NCI-H510A (cell line): ENCODE results near the gene UTP14A.
A peak's percentile ranks its signal among the peaks of the same experiment; 100 is the strongest.

ENCODE experiments used
- DNase-seq: peaks from one replicate; lab custom pipeline; 2025; lab: John Stamatoyannopoulos, UW

Gene UTP14A

GRCh38 chrX:129945131-129945530 lies 39.2 kb downstream of the UTP14A start:
- DNase-seq = no peak

- no peak for DNase-seq
Measured at GRCh38 chrX:129953334-129953648, 47.3 kb downstream of the UTP14A start.

GRCh38 chrX:129953881-129954280 lies 47.9 kb downstream of the UTP14A start:
- no peak for DNase-seq

- no peak for DNase-seq
Measured at GRCh38 chrX:129954804-129955203, 48.8 kb downstream of the UTP14A start.

GRCh38 chrX:129955682-129956081 lies 49.7 kb downstream of the UTP14A start:
- DNase-seq = no peak

- DNase-seq = no peak
Measured at GRCh38 chrX:129956145-129956544, 50.2 kb downstream of the UTP14A start.

- no peak for DNase-seq
Measured at GRCh38 chrX:129956765-129957164, 50.8 kb downstream of the UTP14A start.

- peak; percentile 84 for DNase-seq
Measured at GRCh38 chrX:129957241-129958082, 51.5 kb downstream of the UTP14A start.

GRCh38 chrX:129958083-129958465 lies 52.1 kb downstream of the UTP14A start:
- DNase-seq = no peak

GRCh38 chrX:129958814-129959492 lies 53.0 kb downstream of the UTP14A start:
- DNase-seq = no peak

- DNase-seq = peak; percentile 36
Measured at GRCh38 chrX:129959493-129959832, 53.5 kb downstream of the UTP14A start.

- DNase-seq = peak; percentile 54
Measured at GRCh38 chrX:129961180-129962083, 55.5 kb downstream of the UTP14A start.

- no peak for DNase-seq
Measured at GRCh38 chrX:129963729-129964128, 57.8 kb downstream of the UTP14A start.

GRCh38 chrX:129965166-129965565 lies 59.2 kb downstream of the UTP14A start:
- DNase-seq = no peak

- no peak for DNase-seq
Measured at GRCh38 chrX:129968968-129969367, 63.0 kb downstream of the UTP14A start.

GRCh38 chrX:129976441-129976840 lies 70.5 kb downstream of the UTP14A start:
- DNase-seq = no peak
